Smooth muscle cell (in vitro differentiated cells): ENCODE measurements around the gene CDH1. TPM values are rescaled to one million over a fixed set of nuclear protein-coding genes. Genes with fewer than 3 reads are reported as not detected.

ENCODE experiments used
- DNase-seq: peaks from one replicate; lab custom pipeline; 2025; ENCODE audit not compliant: unreplicated experiment; lab: John Stamatoyannopoulos, UW
- H2AFZ ChIP-seq: fragments of 200-600 bp; sonication (generic); 2 replicates; pipeline ENCODE4 v1.6.0; 2016; ENCODE audit warnings: antibody characterized with exemption, low read depth, mild to moderate bottlenecking
- H3F3A ChIP-seq: fragments of 200-600 bp; sonication (generic); 2 replicates; pipeline ENCODE4 v1.6.0; 2017; ENCODE audit warnings: antibody characterized with exemption, low read depth
- H3K27ac ChIP-seq: fragments of 200-600 bp; sonication (generic); 2 replicates; pipeline ENCODE4 v1.5.1; 2016; ENCODE audit warnings: low read depth, mild to moderate bottlenecking
- H3K27me3 ChIP-seq: fragments of 200-600 bp; sonication (generic); 2 replicates; pipeline ENCODE4 v1.6.1; 2016; ENCODE audit warnings: low read depth, mild to moderate bottlenecking
- H3K36me3 ChIP-seq: fragments of 200-600 bp; sonication (generic); 2 replicates; pipeline ENCODE4 v1.5.1; 2016; ENCODE audit warnings: low read depth
- H3K4me1 ChIP-seq: fragments of 200-600 bp; sonication (generic); 2 replicates; pipeline ENCODE4 v1.5.1; 2016; ENCODE audit warnings: low read depth
- H3K4me2 ChIP-seq: fragments of 200-600 bp; sonication (generic); 2 replicates; pipeline ENCODE4 v1.6.0; 2016; ENCODE audit warnings: mild to moderate bottlenecking
- H3K4me3 ChIP-seq: fragments of 200-600 bp; sonication (generic); 2 replicates; pipeline ENCODE4 v1.5.1; 2016; ENCODE audit warnings: mild to moderate bottlenecking
- H3K79me2 ChIP-seq: fragments of 200-600 bp; sonication (generic); 2 replicates; pipeline ENCODE4 v1.6.0; 2016; ENCODE audit warnings: low read depth, mild to moderate bottlenecking
- H3K9ac ChIP-seq: fragments of 200-600 bp; sonication (generic); 2 replicates; pipeline ENCODE4 v1.6.0; 2016; ENCODE audit warnings: low read depth
- H3K9me3 ChIP-seq: fragments of 200-600 bp; sonication (generic); replicated peaks from 2 replicates; pipeline ENCODE4 v1.5.1; 2016; ENCODE audit warnings: low read depth
- H4K20me1 ChIP-seq: fragments of 200-600 bp; sonication (generic); 2 replicates; pipeline ENCODE4 v1.6.0; 2016; ENCODE audit warnings: low read depth
- CTCF ChIP-seq: fragments of 200-600 bp; sonication (generic); IDR thresholded peaks from 2 replicates; pipeline ENCODE4 v1.5.1; 2017; ENCODE audit warnings: borderline replicate concordance, mild to moderate bottlenecking, antibody characterized with exemption; ENCODE audit not compliant: insufficient read depth, poor library complexity, severe bottlenecking
- WGBS: methylation state at CpG from one replicate; pipeline ENCODE4 v1.1.7; 2016; ENCODE audit warnings: low lambda C conversion rate; 5-methylcytosine and 5-hydroxymethylcytosine counted together
- polyA plus RNA-seq: library from polyadenylated mRNA; unstranded; fragments of >200 nt; fragmentation: Nextera tagmentation; extraction: Ambion mirVana; gene quantifications from 2 replicates; pipeline ENCODE4 v1.2.1, GENCODE V29; 2016
- total RNA-seq: library from RNA; depleted of rRNA; stranded (reverse); fragments of >200 nt; gene quantifications from 2 replicates; pipeline ENCODE4 v1.2.3, GENCODE V29; 2014

Gene CDH1
- total and polyA plus RNA-seq, 2 experiments from 2014 or later: 4.7 to 45.8 TPM

GRCh38 chr16:68779891-68780290 lies 42.8 kb downstream of the CDH1 start:
- Histone ChIP-seq H3K4me2 (no peak overlapping the region), H3K9ac (no peak overlapping the region), H3K9me3 (no peaks in the 10 kb centered on the region), H3F3A (no peaks in the 10 kb centered on the region), H3K4me1 (peaks cover 8% of the 10 kb centered on the region), H4K20me1 (peaks cover 32% of the 10 kb centered on the region), H3K27ac (no peak overlapping the region), H3K27me3 (no peaks in the 10 kb centered on the region), H3K4me3 (no peak overlapping the region), H3K36me3 (no peaks in the 10 kb centered on the region), H2AFZ (no peak overlapping the region), H3K79me2 (no peaks in the 10 kb centered on the region)
- TF ChIP-seq CTCF: no peak
- WGBS: 94% methylated on average over 4 of the region's 4 CpGs
- no peak for DNase-seq

DNA sequence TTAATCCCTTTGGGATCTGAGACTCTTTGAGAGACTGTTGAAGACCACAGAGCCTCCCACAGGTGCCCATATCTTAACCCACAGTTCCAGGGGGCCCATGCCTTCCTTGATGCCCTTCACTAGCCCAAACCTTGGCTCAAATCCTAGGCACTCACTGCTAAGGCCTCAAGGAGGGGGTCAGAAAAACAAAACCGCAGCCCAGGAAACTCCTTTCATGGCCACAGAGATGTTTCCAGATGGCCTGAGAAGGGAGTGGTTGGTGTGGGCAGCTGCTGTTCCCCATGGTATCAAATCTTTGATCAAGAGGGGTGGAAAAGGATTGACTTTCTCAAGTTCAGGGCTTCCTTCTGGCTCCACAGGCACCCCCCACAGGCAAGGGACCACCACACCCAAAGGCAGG lies 44.7 kb downstream of the CDH1 start:
- Histone ChIP-seq H3K27me3 (no peaks in the 10 kb centered on the region), H3K36me3 (no peaks in the 10 kb centered on the region), H3K4me3 (no peak overlapping the region), H4K20me1 (peaks cover 25% of the 10 kb centered on the region), H3K4me2 (no peak overlapping the region), H3K9me3 (no peaks in the 10 kb centered on the region), H3K9ac (no peak overlapping the region), H3K79me2 (no peaks in the 10 kb centered on the region), H2AFZ (no peak overlapping the region), H3F3A (no peaks in the 10 kb centered on the region), H3K27ac (no peak overlapping the region), H3K4me1 (peaks cover 8% of the 10 kb centered on the region)
- 79% methylated on average over 1 of the region's 1 CpG for WGBS
- no peak for DNase-seq
- TF ChIP-seq CTCF: no peak

- H3K27me3 ChIP-seq: no peaks in the 10 kb centered on the region
- H3K4me3 ChIP-seq: no peak overlapping the region
- peaks cover 19% of the 10 kb centered on the region for H4K20me1 ChIP-seq
- no peak overlapping the region for H3K9ac ChIP-seq
- H3K27ac ChIP-seq: no peak overlapping the region
- H3K36me3 ChIP-seq: no peaks in the 10 kb centered on the region
- peaks cover 8% of the 10 kb centered on the region for H3K4me1 ChIP-seq
- WGBS: 95% methylated on average over 16 of the region's 16 CpGs
- H3K79me2 ChIP-seq: no peaks in the 10 kb centered on the region
- H3F3A ChIP-seq: no peaks in the 10 kb centered on the region
- no peak overlapping the region for H2AFZ ChIP-seq
- DNase-seq: no peak
- H3K4me2 ChIP-seq: no peak overlapping the region
- H3K9me3 ChIP-seq: no peaks in the 10 kb centered on the region
- TF ChIP-seq CTCF: no peak
Observed at GRCh38 chr16:68782198-68783174, 45.4 kb downstream of the CDH1 start.
